Glutamatergic neuron (in vitro differentiated cells): ENCODE data around the gene PTGR3. TPM values are rescaled to one million over a fixed set of nuclear protein-coding genes. Genes with fewer than 3 reads are reported as not detected.

Experiments used
- DNase-seq: peaks from one replicate; pipeline ENCODE4 v3.0.0; 2022
- H3K27ac Mint-ChIP-seq: one replicate; pipeline ENCODE4 v1.8.0; 2020; ENCODE audit warnings: mild to moderate bottlenecking, mixed read lengths, inconsistent platforms; ENCODE audit not compliant: unreplicated experiment
- H3K27me3 Mint-ChIP-seq: one replicate; pipeline ENCODE4 v1.8.0; 2020; ENCODE audit warnings: mild to moderate bottlenecking, moderate library complexity, mixed read lengths, inconsistent platforms; ENCODE audit not compliant: unreplicated experiment
- H3K36me3 Mint-ChIP-seq: one replicate; pipeline ENCODE4 v1.8.0; 2020; ENCODE audit warnings: mild to moderate bottlenecking, mixed read lengths, inconsistent platforms; ENCODE audit not compliant: unreplicated experiment
- H3K4me1 Mint-ChIP-seq: one replicate; pipeline ENCODE4 v1.8.0; 2020; ENCODE audit warnings: mild to moderate bottlenecking, low read depth, mixed read lengths, inconsistent platforms; ENCODE audit not compliant: unreplicated experiment
- H3K4me3 Mint-ChIP-seq: one replicate; pipeline ENCODE4 v1.8.0; 2020; ENCODE audit warnings: mild to moderate bottlenecking, mixed read lengths, inconsistent platforms; ENCODE audit not compliant: unreplicated experiment
- H3K9me3 Mint-ChIP-seq: one replicate; pipeline ENCODE4 v1.8.0; 2020; ENCODE audit warnings: mild to moderate bottlenecking, moderate library complexity, mixed read lengths, inconsistent platforms; ENCODE audit not compliant: unreplicated experiment
- CTCF ChIP-seq: fragments of 200-600 bp; sonication (generic); IDR thresholded peaks from one replicate; pipeline ENCODE4 v1.5.0; 2021; ENCODE audit not compliant: partially characterized antibody, unreplicated experiment
- total RNA-seq: library from RNA; stranded (reverse); fragmentation: NEBNext Ultra II Directional; extraction: Animal tissue kit (Norgen Biotek cat#: 25700); gene quantifications from one replicate; pipeline ENCODE4 v1.2.1, GENCODE V29; 2021; ENCODE audit not compliant: unreplicated experiment

The PTGR3 gene
- total RNA-seq, 1 donor from 2014 or later = 20.4 TPM

GRCh38 chr18:75249175-75249518, 40.2 kb upstream of the PTGR3 start:
- H3K9me3 Mint-ChIP-seq = no peaks in the 10 kb centered on the region
- H3K4me1 Mint-ChIP-seq = no peaks in the 10 kb centered on the region
- H3K4me3 Mint-ChIP-seq = no peak overlapping the region
- no peaks in the 10 kb centered on the region for H3K36me3 Mint-ChIP-seq
- DNase-seq = no peak
- no peak for TF ChIP-seq CTCF
- H3K27ac Mint-ChIP-seq = no peak overlapping the region
- H3K27me3 Mint-ChIP-seq = peaks cover 2% of the 10 kb centered on the region

GRCh38 chr18:75248426-75249174, 39.7 kb upstream of the PTGR3 start:
- DNase-seq = no peak
- no peaks in the 10 kb centered on the region for H3K4me1 Mint-ChIP-seq
- H3K9me3 Mint-ChIP-seq = no peaks in the 10 kb centered on the region
- H3K27ac Mint-ChIP-seq = no peak overlapping the region
- H3K27me3 Mint-ChIP-seq = peaks cover 2% of the 10 kb centered on the region
- TF ChIP-seq CTCF = no peak
- H3K36me3 Mint-ChIP-seq = no peaks in the 10 kb centered on the region
- no peak overlapping the region for H3K4me3 Mint-ChIP-seq

- Mint-ChIP-seq H3K9me3 (no peaks in the 10 kb centered on the region), H3K4me3 (no peak overlapping the region), H3K36me3 (peaks cover 5% of the 10 kb centered on the region), H3K27me3 (peaks cover 2% of the 10 kb centered on the region), H3K27ac (no peak overlapping the region), H3K4me1 (no peaks in the 10 kb centered on the region)
- no peak for TF ChIP-seq CTCF
- no peak for DNase-seq
Measured at GRCh38 chr18:75247611-75248421, 38.9 kb upstream of the PTGR3 start.

- Mint-ChIP-seq H3K4me3 (no peak overlapping the region), H3K9me3 (peaks cover 2% of the 10 kb centered on the region), H3K27me3 (peaks cover 2% of the 10 kb centered on the region), H3K4me1 (no peaks in the 10 kb centered on the region), H3K36me3 (peaks cover 6% of the 10 kb centered on the region), H3K27ac (no peak overlapping the region)
- no peak for DNase-seq
- no peak for TF ChIP-seq CTCF
Measured at GRCh38 chr18:75246721-75247610, 38.0 kb upstream of the PTGR3 start.
